ENCODE data around the gene RING1. TPM values are rescaled to one million over a fixed set of nuclear protein-coding genes. Genes with fewer than 3 reads are reported as not detected.

RING1 gene
- polyA plus RNA-seq, 3 donors: 23.7 to 42.5 (median 40.5) TPM

GRCh38 chr6:33171016-33171879, 37.1 kb upstream of the RING1 start:
- no peak overlapping the region for H3K27ac ChIP-seq (ENCODE audit: low read depth, low read length)
- 84 to 87% (median 85%) methylated on average over 11 of the region's 11 CpGs for WGBS, 3 donors

GRCh38 chr6:33171880-33172687, 36.2 kb upstream of the RING1 start:
- no peak overlapping the region for H3K27ac ChIP-seq (ENCODE audit: low read depth, low read length)
- 54 to 68% (median 65%) methylated on average over 8 of the region's 8 CpGs for WGBS, 3 donors

GRCh38 chr6:33172688-33173534, 35.4 kb upstream of the RING1 start:
- 52 to 71% (median 64%) methylated on average over 16 of the region's 16 CpGs for WGBS, 3 donors
- H3K27ac ChIP-seq (ENCODE audit: low read depth, low read length): no peak overlapping the region

GRCh38 chr6:33173535-33174180, 34.6 kb upstream of the RING1 start:
- WGBS, 3 donors: 48 to 64% (median 57%) methylated on average over 8 to 11 of the region's 11 CpGs

GRCh38 chr6:33174784-33175183, 33.5 kb upstream of the RING1 start:
- 88 to 98% (median 94%) methylated on average over 4 of the region's 4 CpGs for WGBS, 3 donors
- H3K27ac ChIP-seq (ENCODE audit: low read depth, low read length): no peak overlapping the region

More at GRCh38 chr6:33173535-33174180, 34.6 kb upstream of the RING1 start:
- no peak overlapping the region for H3K27ac ChIP-seq (ENCODE audit: low read depth, low read length)

- WGBS, 3 donors: 68 to 86% (median 85%) methylated on average over 10 of the region's 10 CpGs
- no peak overlapping the region for H3K27ac ChIP-seq (ENCODE audit: low read depth, low read length)
These were observed 32.7 kb upstream of the RING1 start for GRCh38 chr6:33175436-33176069.

- 84 to 93% (median 90%) methylated on average over 7 of the region's 7 CpGs for WGBS, 3 donors
- H3K27ac ChIP-seq (ENCODE audit: low read depth, low read length): no peak overlapping the region
These were observed 31.4 kb upstream of the RING1 start for GRCh38 chr6:33176906-33177305.

- 84 to 85% (median 84%) methylated on average over 18 to 19 of the region's 19 CpGs for WGBS, 3 donors
- H3K27ac ChIP-seq (ENCODE audit: low read depth, low read length): no peak overlapping the region
These were observed 30.5 kb upstream of the RING1 start for GRCh38 chr6:33177552-33178446.

- 82 to 89% (median 88%) methylated on average over 8 to 10 of the region's 10 CpGs for WGBS, 3 donors
- H3K27ac ChIP-seq (ENCODE audit: low read depth, low read length): no peak overlapping the region
These were observed 29.4 kb upstream of the RING1 start for GRCh38 chr6:33178755-33179475.

- WGBS, 3 donors: 85 to 92% (median 86%) methylated on average over 7 of the region's 7 CpGs
- no peak overlapping the region for H3K27ac ChIP-seq (ENCODE audit: low read depth, low read length)
These were observed 27.2 kb upstream of the RING1 start for GRCh38 chr6:33181141-33181540.

- WGBS, 3 donors: 61 to 87% (median 63%) methylated on average over 5 of the region's 5 CpGs
- H3K27ac ChIP-seq (ENCODE audit: low read depth, low read length): no peak overlapping the region
These were observed 25.1 kb upstream of the RING1 start for GRCh38 chr6:33183071-33183683.

GRCh38 chr6:33185190-33185589, 23.1 kb upstream of the RING1 start:
- WGBS, 3 donors: 54 to 82% (median 74%) methylated on average over 8 to 9 of the region's 9 CpGs
- no peak overlapping the region for H3K27ac ChIP-seq (ENCODE audit: low read depth, low read length)

- no peak overlapping the region for H3K27ac ChIP-seq (ENCODE audit: low read depth, low read length)
- WGBS, 3 donors: 71 to 84% (median 83%) methylated on average over 4 of the region's 4 CpGs
These were observed 22.6 kb upstream of the RING1 start for GRCh38 chr6:33185654-33186187.

- no peak overlapping the region for H3K27ac ChIP-seq (ENCODE audit: low read depth, low read length)
- 89 to 96% (median 93%) methylated on average over 1 of the region's 1 CpG for WGBS, 3 donors
These were observed 20.5 kb upstream of the RING1 start for GRCh38 chr6:33187809-33188208.

GRCh38 chr6:33189164-33189563, 19.1 kb upstream of the RING1 start:
- WGBS, 3 donors: 88 to 90% (median 89%) methylated on average over 6 to 8 of the region's 8 CpGs
- H3K27ac ChIP-seq (ENCODE audit: low read depth, low read length): no peak overlapping the region
